Astrocyte of the spinal cord (primary cell): Measurements from ENCODE around the gene SETX.
A peak's percentile ranks its signal among the peaks of the same experiment; 100 is the strongest.

Source experiments
- DNase-seq: peaks from one replicate; pipeline ENCODE4 v3.0.0; 2011; ENCODE audit warnings: low read depth, low spot score
- H3K4me3 ChIP-seq: 2 replicates; pipeline ENCODE4 v1.5.1; 2011; ENCODE audit warnings: low read depth, mild to moderate bottlenecking, low read length, moderate library complexity
- in situ Hi-C: cut with HindIII; loops from 2 replicates; pipeline ENCODE4 v1.10.0; 2017; ENCODE audit warnings: low sequenced_read_pairs
- TF ChIP-seq, protein P1 (sequence below): IDR thresholded peaks from 2 replicates; pipeline ENCODE4 v1.5.1; 2012; ENCODE audit warnings: low read depth, mild to moderate bottlenecking, low read length, inconsistent platforms

The SETX gene

GRCh38 chr9:132354637-132355355 is at the start of gene SETX:
Gene SETX, minus strand, starts transcription at chr9:132354986. Its CDS starts 5,558 bp downstream, at chr9:132349428.
- TF ChIP-seq, protein P1, sequence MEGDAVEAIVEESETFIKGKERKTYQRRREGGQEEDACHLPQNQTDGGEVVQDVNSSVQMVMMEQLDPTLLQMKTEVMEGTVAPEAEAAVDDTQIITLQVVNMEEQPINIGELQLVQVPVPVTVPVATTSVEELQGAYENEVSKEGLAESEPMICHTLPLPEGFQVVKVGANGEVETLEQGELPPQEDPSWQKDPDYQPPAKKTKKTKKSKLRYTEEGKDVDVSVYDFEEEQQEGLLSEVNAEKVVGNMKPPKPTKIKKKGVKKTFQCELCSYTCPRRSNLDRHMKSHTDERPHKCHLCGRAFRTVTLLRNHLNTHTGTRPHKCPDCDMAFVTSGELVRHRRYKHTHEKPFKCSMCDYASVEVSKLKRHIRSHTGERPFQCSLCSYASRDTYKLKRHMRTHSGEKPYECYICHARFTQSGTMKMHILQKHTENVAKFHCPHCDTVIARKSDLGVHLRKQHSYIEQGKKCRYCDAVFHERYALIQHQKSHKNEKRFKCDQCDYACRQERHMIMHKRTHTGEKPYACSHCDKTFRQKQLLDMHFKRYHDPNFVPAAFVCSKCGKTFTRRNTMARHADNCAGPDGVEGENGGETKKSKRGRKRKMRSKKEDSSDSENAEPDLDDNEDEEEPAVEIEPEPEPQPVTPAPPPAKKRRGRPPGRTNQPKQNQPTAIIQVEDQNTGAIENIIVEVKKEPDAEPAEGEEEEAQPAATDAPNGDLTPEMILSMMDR = no peak
- DNase-seq = peak; percentile 98
- in situ Hi-C loops = no loop called here
- H3K4me3 ChIP-seq = peak within 1 kb of the TSS; percentile 89

- DNase-seq = no peak
- H3K4me3 ChIP-seq = no peak overlapping the region
- in situ Hi-C loops = no loop called here
- TF ChIP-seq, protein P1 = no peak
Measured at GRCh38 chr9:132404228-132404881, 49.6 kb upstream of the SETX start.

DNA sequence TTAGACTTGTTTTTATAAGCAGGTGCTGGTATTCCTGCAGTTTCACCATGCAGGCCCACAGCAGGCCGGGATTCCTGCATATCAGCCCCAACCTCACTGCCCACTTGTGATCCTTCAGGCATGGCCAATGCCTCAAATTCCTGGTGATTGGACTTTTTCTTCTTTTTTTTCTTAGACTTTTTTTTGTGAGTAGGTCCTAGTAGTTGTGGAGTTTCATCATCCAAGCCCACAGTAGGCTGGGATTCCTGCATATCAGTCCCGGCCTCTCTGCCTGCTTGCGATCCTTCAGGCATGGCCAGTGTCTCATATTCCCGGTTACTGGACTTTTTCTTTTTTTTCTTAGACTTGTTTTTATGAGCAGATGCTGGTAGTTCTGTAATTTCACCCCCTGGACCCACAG is 47.0 kb upstream of the SETX start:
- no peak overlapping the region for H3K4me3 ChIP-seq
- TF ChIP-seq, protein P1 = no peak
- in situ Hi-C loops = no loop called here
- DNase-seq = no peak

- TF ChIP-seq, protein P1 = no peak
- in situ Hi-C loops = no loop called here
- DNase-seq = no peak
- no peak overlapping the region for H3K4me3 ChIP-seq
Measured at GRCh38 chr9:132395560-132395959, 40.8 kb upstream of the SETX start.

GRCh38 chr9:132391449-132391848 is 36.7 kb upstream of the SETX start:
- H3K4me3 ChIP-seq = no peak overlapping the region
- DNase-seq = no peak
- TF ChIP-seq, protein P1 = no peak
- in situ Hi-C loops = no loop called here

DNA sequence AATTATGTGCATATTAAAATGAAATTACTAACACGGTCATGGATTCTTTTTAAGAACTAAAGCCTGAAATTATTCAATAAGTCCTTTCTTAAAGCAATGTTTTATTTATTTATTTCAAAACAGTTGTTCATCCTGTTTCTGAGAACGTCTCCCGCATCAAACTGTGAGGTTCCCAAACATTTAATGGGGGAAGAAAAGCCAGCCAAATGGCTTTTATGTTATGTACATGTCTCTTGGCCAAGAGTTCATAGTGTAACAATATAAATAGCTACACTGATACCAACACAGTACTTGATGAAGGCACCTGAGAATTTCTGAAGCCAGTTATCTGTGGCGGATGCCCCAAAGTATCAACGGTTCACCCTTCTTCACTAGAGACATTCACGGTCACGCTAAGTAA is 36.2 kb upstream of the SETX start:
- H3K4me3 ChIP-seq = no peak overlapping the region
- in situ Hi-C loops = no loop called here
- TF ChIP-seq, protein P1 = no peak
- DNase-seq = no peak
